HG02763 (cell line): Measurements from ENCODE around the gene COLEC11.
A peak's percentile ranks its signal among the peaks of the same experiment; 100 is the strongest.
"Not testable (repeated sequence)": the region's sequence is repeated elsewhere in the genome, so short reads cannot be mapped to it uniquely, and the experiment has no call there.

Experiments used
- ATAC-seq: cut with Tn5 transposase; IDR thresholded peaks from one replicate; pipeline ENCODE4 v1.9.1; 2021; ENCODE audit warnings: mild to moderate bottlenecking, moderate library complexity; ENCODE audit not compliant: unreplicated experiment

The COLEC11 gene

GRCh38 chr2:3650140-3650920 lies 55.4 kb downstream of the COLEC11 start:
- no peak for ATAC-seq

- ATAC-seq: peak; percentile 81
Measured at GRCh38 chr2:3651691-3652648, 57.1 kb downstream of the COLEC11 start.

GRCh38 chr2:3652896-3653625 lies 58.1 kb downstream of the COLEC11 start:
- no peak for ATAC-seq

GRCh38 chr2:3654011-3654410 lies 59.1 kb downstream of the COLEC11 start:
- no peak for ATAC-seq

- ATAC-seq: no peak
Measured at GRCh38 chr2:3654531-3655225, 59.8 kb downstream of the COLEC11 start.

- no peak for ATAC-seq
Measured at GRCh38 chr2:3655871-3656761, 61.2 kb downstream of the COLEC11 start.

- no peak for ATAC-seq
Measured at GRCh38 chr2:3656762-3657721, 62.1 kb downstream of the COLEC11 start.

GRCh38 chr2:3657881-3658280 lies 63.0 kb downstream of the COLEC11 start, which contains the start of gene ALLC:
TSS of gene ALLC (plus strand) at chr2:3658200. CDS start at chr2:3671158, 12,958 bp downstream.
- ATAC-seq: no peak

- no peak for ATAC-seq
Measured at GRCh38 chr2:3659447-3660432, 64.8 kb downstream of the COLEC11 start.

- not testable (repeated sequence) for ATAC-seq
Measured at GRCh38 chr2:3660640-3661039, 65.7 kb downstream of the COLEC11 start.

GRCh38 chr2:3661149-3661660 lies 66.3 kb downstream of the COLEC11 start:
- ATAC-seq: no peak

- no peak for ATAC-seq
Measured at GRCh38 chr2:3662239-3662638, 67.3 kb downstream of the COLEC11 start.

GRCh38 chr2:3664118-3664517 lies 69.2 kb downstream of the COLEC11 start:
- ATAC-seq: no peak

- ATAC-seq: no peak
Measured at GRCh38 chr2:3664925-3665324, 70.0 kb downstream of the COLEC11 start.

- ATAC-seq: no peak
Measured at GRCh38 chr2:3665886-3666612, 71.1 kb downstream of the COLEC11 start.

- no peak for ATAC-seq
Measured at GRCh38 chr2:3666613-3666975, 71.7 kb downstream of the COLEC11 start.
